Stimulated activated CD8-positive, alpha-beta memory T cell treated with anti-CD3 and anti-CD28 coated beads, Interleukin-15, amount 100 ng/mL, for 24 hours (primary cell): ENCODE measurements around the gene NOM1.
"Not testable (repeated sequence)": the region's sequence is repeated elsewhere in the genome, so short reads cannot be mapped to it uniquely, and the experiment has no call there.

Experiments used
- DNase-seq: peaks from one replicate; pipeline ENCODE4 v3.0.0-alpha.2; 2020; ENCODE audit warnings: low read depth

Gene NOM1

GRCh38 chr7:156941393-156942182 is 7.9 kb upstream of the NOM1 start:
- DNase-seq: no peak

- no peak for DNase-seq
Measured at GRCh38 chr7:156942708-156943090, 6.8 kb upstream of the NOM1 start.

- DNase-seq: no peak
Measured at GRCh38 chr7:156943091-156944041, 6.1 kb upstream of the NOM1 start.

GRCh38 chr7:156944876-156945275 is 4.6 kb upstream of the NOM1 start:
- no peak for DNase-seq

- DNase-seq: no peak
Measured at GRCh38 chr7:156947120-156947843, 2.2 kb upstream of the NOM1 start.

GRCh38 chr7:156948361-156948760 is 1.2 kb upstream of the NOM1 start:
- no peak for DNase-seq

- no peak for DNase-seq
Measured at GRCh38 chr7:156950381-156950858, 908 bp downstream of the NOM1 start.

- DNase-seq: not testable (repeated sequence)
Measured at GRCh38 chr7:156953215-156953614, 3.7 kb downstream of the NOM1 start.

GRCh38 chr7:156954941-156955340 is 5.4 kb downstream of the NOM1 start:
- no peak for DNase-seq

- no peak for DNase-seq
Measured at GRCh38 chr7:156956727-156957126, 7.2 kb downstream of the NOM1 start.

GRCh38 chr7:156962145-156962544 is 12.6 kb downstream of the NOM1 start:
- DNase-seq: no peak

GRCh38 chr7:156962897-156963296 is 13.4 kb downstream of the NOM1 start:
- no peak for DNase-seq

- no peak for DNase-seq
Measured at GRCh38 chr7:156963472-156963871, 14.0 kb downstream of the NOM1 start.

GRCh38 chr7:156964971-156965370 is 15.5 kb downstream of the NOM1 start:
- DNase-seq: no peak

- no peak for DNase-seq
Measured at GRCh38 chr7:156966387-156966786, 16.9 kb downstream of the NOM1 start.

- DNase-seq: no peak
Measured at GRCh38 chr7:156968183-156968582, 18.7 kb downstream of the NOM1 start.

- no peak for DNase-seq
Measured at GRCh38 chr7:156969972-156970420, 20.5 kb downstream of the NOM1 start.

- DNase-seq: no peak
Measured at GRCh38 chr7:156975620-156976019, 26.1 kb downstream of the NOM1 start.

- no peak for DNase-seq
Measured at GRCh38 chr7:156979007-156979606, 29.6 kb downstream of the NOM1 start.

GRCh38 chr7:156979711-156980110 is 30.2 kb downstream of the NOM1 start:
- DNase-seq: no peak

GRCh38 chr7:156984174-156984891 is 34.8 kb downstream of the NOM1 start:
- DNase-seq: no peak
